ENCODE data around the gene SEMA3E. TPM values are rescaled to one million over a fixed set of nuclear protein-coding genes. Genes with fewer than 3 reads are reported as not detected.

The SEMA3E gene
- total and polyA plus RNA-seq, 7 experiments from 2014 or later: not detected

- H3K4me3 Mint-ChIP-seq: no peak overlapping the region
- Histone ChIP-seq H3K4me1 (ENCODE audit: control insufficient read depth in 2 of 2, insufficient read depth in 2 of 2, low read length in 2 of 2) (no peaks in the 10 kb centered on the region), H3K9me3 (ENCODE audit: control insufficient read depth in 2 of 3, low read length in 3 of 3) (no peaks in the 10 kb centered on the region), H3K27me3 (ENCODE audit: control insufficient read depth in 2 of 2, insufficient read depth in 2 of 2, low read length in 2 of 2) (no peaks in the 10 kb centered on the region), H3K4me3 (ENCODE audit: low read length) (no peak overlapping the region), H3K27ac (ENCODE audit: low read depth, low read length) (no peak overlapping the region), H3K36me3 (ENCODE audit: control insufficient read depth in 2 of 3, insufficient read depth in 3 of 3, low read length in 3 of 3) (no peaks in the 10 kb centered on the region)
- no peaks in the 10 kb centered on the region for H3K27me3 Mint-ChIP-seq
- peaks cover 0 to 9% (median 0%) of the 10 kb centered on the region in 11 donors for H3K9me3 Mint-ChIP-seq
- DNase-seq (no peak), ATAC-seq (no peak)
- POLR2A ChIA-PET: no interaction called here
- intact Hi-C loops (cut with micrococcal nuclease): no loop called here
- CTCF ChIA-PET: no interaction called here
- no peaks in the 10 kb centered on the region for H3K36me3 Mint-ChIP-seq
- H3K4me1 Mint-ChIP-seq: no peaks in the 10 kb centered on the region
- H3K27ac Mint-ChIP-seq: no peak overlapping the region
Observed at GRCh38 chr7:83478616-83479015, 170.3 kb downstream of the SEMA3E start.

- no peak for ATAC-seq
- no peak for DNase-seq
- Mint-ChIP-seq H3K36me3 (no peaks in the 10 kb centered on the region), H3K27ac (no peak overlapping the region), H3K9me3 (peaks cover 0 to 17% (median 0%) of the 10 kb centered on the region in 11 donors), H3K4me3 (no peak overlapping the region), H3K27me3 (no peaks in the 10 kb centered on the region), H3K4me1 (no peaks in the 10 kb centered on the region)
- ChIA-PET POLR2A (no interaction called here), CTCF (no interaction called here)
- Histone ChIP-seq H3K36me3 (ENCODE audit: control insufficient read depth in 2 of 3, insufficient read depth in 3 of 3, low read length in 3 of 3) (no peaks in the 10 kb centered on the region), H3K27me3 (ENCODE audit: control insufficient read depth in 2 of 2, insufficient read depth in 2 of 2, low read length in 2 of 2) (no peaks in the 10 kb centered on the region), H3K27ac (ENCODE audit: low read depth, low read length) (no peak overlapping the region), H3K4me3 (ENCODE audit: low read length) (no peak overlapping the region), H3K4me1 (ENCODE audit: control insufficient read depth in 2 of 2, insufficient read depth in 2 of 2, low read length in 2 of 2) (no peaks in the 10 kb centered on the region), H3K9me3 (ENCODE audit: control insufficient read depth in 2 of 3, low read length in 3 of 3) (no peaks in the 10 kb centered on the region)
- intact Hi-C loops (cut with micrococcal nuclease): no loop called here
Observed at GRCh38 chr7:83476511-83477050, 172.4 kb downstream of the SEMA3E start.

GRCh38 chr7:83475420-83475819 is 173.5 kb downstream of the SEMA3E start:
- H3K9me3 ChIP-seq (ENCODE audit: control insufficient read depth in 2 of 3, low read length in 3 of 3): no peaks in the 10 kb centered on the region
- no peak overlapping the region for H3K27ac ChIP-seq (ENCODE audit: low read depth, low read length)
- Mint-ChIP-seq H3K4me3 (no peak overlapping the region), H3K27ac (no peak overlapping the region), H3K4me1 (no peaks in the 10 kb centered on the region), H3K36me3 (no peaks in the 10 kb centered on the region), H3K27me3 (no peaks in the 10 kb centered on the region), H3K9me3 (peaks cover 0 to 17% (median 0%) of the 10 kb centered on the region in 11 donors)
- no peak overlapping the region for H3K4me3 ChIP-seq (ENCODE audit: low read length)
- no peaks in the 10 kb centered on the region for H3K36me3 ChIP-seq (ENCODE audit: control insufficient read depth in 2 of 3, insufficient read depth in 3 of 3, low read length in 3 of 3)
- no peak for DNase-seq
- ATAC-seq: no peak
- H3K4me1 ChIP-seq (ENCODE audit: control insufficient read depth in 2 of 2, insufficient read depth in 2 of 2, low read length in 2 of 2): no peaks in the 10 kb centered on the region
- intact Hi-C loops (cut with micrococcal nuclease): no loop called here
- ChIA-PET POLR2A (no interaction called here), CTCF (no interaction called here)
- no peaks in the 10 kb centered on the region for H3K27me3 ChIP-seq (ENCODE audit: control insufficient read depth in 2 of 2, insufficient read depth in 2 of 2, low read length in 2 of 2)

GRCh38 chr7:83472376-83472775 is 176.6 kb downstream of the SEMA3E start:
- DNase-seq: no peak
- ATAC-seq: no peak
- Histone ChIP-seq H3K9me3 (ENCODE audit: control insufficient read depth in 2 of 3, low read length in 3 of 3) (no peaks in the 10 kb centered on the region), H3K4me1 (ENCODE audit: control insufficient read depth in 2 of 2, insufficient read depth in 2 of 2, low read length in 2 of 2) (no peaks in the 10 kb centered on the region), H3K4me3 (ENCODE audit: low read length) (no peak overlapping the region), H3K36me3 (ENCODE audit: control insufficient read depth in 2 of 3, insufficient read depth in 3 of 3, low read length in 3 of 3) (no peaks in the 10 kb centered on the region), H3K27me3 (ENCODE audit: control insufficient read depth in 2 of 2, insufficient read depth in 2 of 2, low read length in 2 of 2) (no peaks in the 10 kb centered on the region), H3K27ac (ENCODE audit: low read depth, low read length) (no peak overlapping the region)
- intact Hi-C loops (cut with micrococcal nuclease): no loop called here
- H3K27me3 Mint-ChIP-seq: no peaks in the 10 kb centered on the region
- CTCF ChIA-PET: no interaction called here
- H3K4me3 Mint-ChIP-seq: no peak overlapping the region
- H3K9me3 Mint-ChIP-seq: peaks cover 0 to 11% (median 0%) of the 10 kb centered on the region in 11 donors
- POLR2A ChIA-PET: no interaction called here
- no peak overlapping the region for H3K27ac Mint-ChIP-seq
- no peaks in the 10 kb centered on the region for H3K36me3 Mint-ChIP-seq
- H3K4me1 Mint-ChIP-seq: no peaks in the 10 kb centered on the region

- H3K4me3 Mint-ChIP-seq: no peak overlapping the region
- CTCF ChIA-PET: no interaction called here
Observed at GRCh38 chr7:83469491-83469890, 179.4 kb downstream of the SEMA3E start.

GRCh38 chr7:83469076-83469475 is 179.9 kb downstream of the SEMA3E start:
- H3K27me3 Mint-ChIP-seq: no peaks in the 10 kb centered on the region
- H3K27ac Mint-ChIP-seq: no peak overlapping the region
- intact Hi-C loops (cut with micrococcal nuclease): no loop called here
- ATAC-seq: no peak
- H3K36me3 Mint-ChIP-seq: no peaks in the 10 kb centered on the region
- Histone ChIP-seq H3K4me1 (ENCODE audit: control insufficient read depth in 2 of 2, insufficient read depth in 2 of 2, low read length in 2 of 2) (no peaks in the 10 kb centered on the region), H3K27ac (ENCODE audit: low read depth, low read length) (no peak overlapping the region), H3K36me3 (ENCODE audit: control insufficient read depth in 2 of 3, insufficient read depth in 3 of 3, low read length in 3 of 3) (no peaks in the 10 kb centered on the region), H3K4me3 (ENCODE audit: low read length) (no peak overlapping the region), H3K9me3 (ENCODE audit: control insufficient read depth in 2 of 3, low read length in 3 of 3) (no peaks in the 10 kb centered on the region), H3K27me3 (ENCODE audit: control insufficient read depth in 2 of 2, insufficient read depth in 2 of 2, low read length in 2 of 2) (no peaks in the 10 kb centered on the region)
- H3K9me3 Mint-ChIP-seq: peaks cover 0 to 7% (median 0%) of the 10 kb centered on the region in 11 donors
- CTCF ChIA-PET: no interaction called here
- POLR2A ChIA-PET: no interaction called here
- no peaks in the 10 kb centered on the region for H3K4me1 Mint-ChIP-seq
- H3K4me3 Mint-ChIP-seq: no peak overlapping the region
- no peak for DNase-seq

More at GRCh38 chr7:83469491-83469890, 179.4 kb downstream of the SEMA3E start:
- POLR2A ChIA-PET: no interaction called here
- Histone ChIP-seq H3K27ac (ENCODE audit: low read depth, low read length) (no peak overlapping the region), H3K4me1 (ENCODE audit: control insufficient read depth in 2 of 2, insufficient read depth in 2 of 2, low read length in 2 of 2) (no peaks in the 10 kb centered on the region), H3K4me3 (ENCODE audit: low read length) (no peak overlapping the region), H3K9me3 (ENCODE audit: control insufficient read depth in 2 of 3, low read length in 3 of 3) (no peaks in the 10 kb centered on the region), H3K27me3 (ENCODE audit: control insufficient read depth in 2 of 2, insufficient read depth in 2 of 2, low read length in 2 of 2) (no peaks in the 10 kb centered on the region), H3K36me3 (ENCODE audit: control insufficient read depth in 2 of 3, insufficient read depth in 3 of 3, low read length in 3 of 3) (no peaks in the 10 kb centered on the region)
- no peaks in the 10 kb centered on the region for H3K36me3 Mint-ChIP-seq
- ATAC-seq (no peak), DNase-seq (no peak)
- H3K9me3 Mint-ChIP-seq: peaks cover 0 to 7% (median 0%) of the 10 kb centered on the region in 11 donors
- no peaks in the 10 kb centered on the region for H3K27me3 Mint-ChIP-seq
- intact Hi-C loops (cut with micrococcal nuclease): no loop called here
- no peak overlapping the region for H3K27ac Mint-ChIP-seq
- no peaks in the 10 kb centered on the region for H3K4me1 Mint-ChIP-seq

- H3K36me3 ChIP-seq (ENCODE audit: control insufficient read depth in 2 of 3, insufficient read depth in 3 of 3, low read length in 3 of 3): no peaks in the 10 kb centered on the region
- ChIA-PET CTCF (no interaction called here), POLR2A (no interaction called here)
- no peaks in the 10 kb centered on the region for H3K4me1 Mint-ChIP-seq
- intact Hi-C loops (cut with micrococcal nuclease): no loop called here
- DNase-seq: no peak
- H3K36me3 Mint-ChIP-seq: no peaks in the 10 kb centered on the region
- no peaks in the 10 kb centered on the region for H3K4me1 ChIP-seq (ENCODE audit: control insufficient read depth in 2 of 2, insufficient read depth in 2 of 2, low read length in 2 of 2)
- H3K27me3 Mint-ChIP-seq: no peaks in the 10 kb centered on the region
- H3K9me3 ChIP-seq (ENCODE audit: control insufficient read depth in 2 of 3, low read length in 3 of 3): no peaks in the 10 kb centered on the region
- peaks cover 0 to 7% (median 0%) of the 10 kb centered on the region in 11 donors for H3K9me3 Mint-ChIP-seq
- ATAC-seq: no peak
- H3K4me3 ChIP-seq (ENCODE audit: low read length): no peak overlapping the region
- no peak overlapping the region for H3K27ac ChIP-seq (ENCODE audit: low read depth, low read length)
- no peak overlapping the region for H3K27ac Mint-ChIP-seq
- H3K4me3 Mint-ChIP-seq: no peak overlapping the region
- no peaks in the 10 kb centered on the region for H3K27me3 ChIP-seq (ENCODE audit: control insufficient read depth in 2 of 2, insufficient read depth in 2 of 2, low read length in 2 of 2)
Observed at GRCh38 chr7:83468251-83468739, 180.6 kb downstream of the SEMA3E start.
